ENCODE results near the gene ANKRD52.

The ANKRD52 gene

GRCh38 chr12:56236985-56237384 lies 21.2 kb downstream of the ANKRD52 start (continued):
- TF ChIP-seq ARNTL (CRISPR knock-in tag; IDR thresholded peaks at IDR 0.05; ENCODE audit: borderline replicate concordance, low read depth) (no peak), CSDC2 (CRISPR knock-in tag; IDR thresholded peaks at IDR 0.05) (no peak), GLIS3 (CRISPR knock-in tag; IDR thresholded peaks at IDR 0.05) (no peak), BACH2 (CRISPR knock-in tag; IDR thresholded peaks at IDR 0.05; ENCODE audit: borderline replicate concordance) (no peak)

GRCh38 chr12:56236091-56236490 lies 22.1 kb downstream of the ANKRD52 start:
- TF ChIP-seq ISL1 (CRISPR knock-in tag; IDR thresholded peaks at IDR 0.05) (no peak), RARB (CRISPR knock-in tag; IDR thresholded peaks at IDR 0.05) (no peak), ZNF8 (CRISPR knock-in tag; IDR thresholded peaks at IDR 0.05) (no peak), TCF4 (CRISPR knock-in tag; IDR thresholded peaks at IDR 0.05; ENCODE audit: borderline replicate concordance) (no peak), TSHZ2 (CRISPR knock-in tag; IDR thresholded peaks at IDR 0.05) (no peak), BACH2 (CRISPR knock-in tag; IDR thresholded peaks at IDR 0.05; ENCODE audit: borderline replicate concordance) (no peak)
- no peak for ATAC-seq

GRCh38 chr12:56234746-56235436 lies 23.3 kb downstream of the ANKRD52 start:
- peak; percentile 12 for ATAC-seq
- TF ChIP-seq ARNTL (CRISPR knock-in tag; IDR thresholded peaks at IDR 0.05; ENCODE audit: borderline replicate concordance, low read depth) (no peak), BACH2 (CRISPR knock-in tag; IDR thresholded peaks at IDR 0.05; ENCODE audit: borderline replicate concordance) (no peak), TOX (CRISPR knock-in tag; IDR thresholded peaks at IDR 0.05; ENCODE audit: borderline replicate concordance) (no peak), ZNF70 (CRISPR knock-in tag; IDR thresholded peaks at IDR 0.05) (no peak), ZC3H10 (CRISPR knock-in tag; IDR thresholded peaks at IDR 0.05) (no peak), TCF4 (CRISPR knock-in tag; IDR thresholded peaks at IDR 0.05; ENCODE audit: borderline replicate concordance) (no peak), GLIS3 (CRISPR knock-in tag; IDR thresholded peaks at IDR 0.05) (no peak)

GRCh38 chr12:56231184-56231582 lies 27.0 kb downstream of the ANKRD52 start:
- ATAC-seq: no peak
- TF ChIP-seq ZNF70 (CRISPR knock-in tag; IDR thresholded peaks at IDR 0.05) (no peak), ZNF8 (CRISPR knock-in tag; IDR thresholded peaks at IDR 0.05) (no peak), ARNTL (CRISPR knock-in tag; IDR thresholded peaks at IDR 0.05; ENCODE audit: borderline replicate concordance, low read depth) (no peak), GLIS3 (CRISPR knock-in tag; IDR thresholded peaks at IDR 0.05) (no peak), TOX (CRISPR knock-in tag; IDR thresholded peaks at IDR 0.05; ENCODE audit: borderline replicate concordance) (no peak), TCF4 (CRISPR knock-in tag; IDR thresholded peaks at IDR 0.05; ENCODE audit: borderline replicate concordance) (no peak), ZC3H10 (CRISPR knock-in tag; IDR thresholded peaks at IDR 0.05) (no peak)

- no peak for ATAC-seq
- TF ChIP-seq SNAI2 (CRISPR knock-in tag; IDR thresholded peaks at IDR 0.05): no peak
- no peak for TF ChIP-seq ZNF70 (CRISPR knock-in tag; IDR thresholded peaks at IDR 0.05)
- no peak for TF ChIP-seq ZNF565 (CRISPR knock-in tag; conservative IDR thresholded peaks at IDR 0.05; ENCODE audit: low read depth)
- TF ChIP-seq ESRRG (CRISPR knock-in tag; IDR thresholded peaks at IDR 0.05): no peak
- TF ChIP-seq TSHZ2 (CRISPR knock-in tag; IDR thresholded peaks at IDR 0.05): no peak
- no peak for TF ChIP-seq BACH2 (CRISPR knock-in tag; IDR thresholded peaks at IDR 0.05; ENCODE audit: borderline replicate concordance)
- no peak for TF ChIP-seq ZNF8 (CRISPR knock-in tag; IDR thresholded peaks at IDR 0.05)
- no peak for TF ChIP-seq PPARA (CRISPR knock-in tag; IDR thresholded peaks at IDR 0.05; ENCODE audit: borderline replicate concordance)
- no peak for TF ChIP-seq POU6F1 (CRISPR knock-in tag; IDR thresholded peaks at IDR 0.05; ENCODE audit: borderline replicate concordance, low read depth)
- TF ChIP-seq TOX (CRISPR knock-in tag; IDR thresholded peaks at IDR 0.05; ENCODE audit: borderline replicate concordance): no peak
Observed at GRCh38 chr12:56230432-56231183, 27.6 kb downstream of the ANKRD52 start.

Measured in SK-N-SH treated with all-trans-retinoic acid at 6 μM for 48 hours (cell line).